GM13977 (cell line): Measurements from ENCODE around the gene RAC2.

Experiments used
- DNase-seq: peaks from one replicate; pipeline ENCODE4 v3.0.0; 2012; ENCODE audit warnings: low spot score
- in situ Hi-C: fragments of 300-500 bp; cut with MboI; formaldehyde crosslinking; loops from one replicate; pipeline ENCODE4 v1.12.0; 2022; ENCODE audit warnings: low sequenced_read_pairs, low pct_unique_long_range_greater_than_20kb, mixed read lengths, inconsistent platforms; ENCODE audit not compliant: unreplicated experiment
- TF ChIP-seq, protein P1 (sequence below): IDR thresholded peaks from 2 replicates; pipeline ENCODE4 v1.5.1; 2012; ENCODE audit warnings: mild to moderate bottlenecking, control low read depth; ENCODE audit not compliant: insufficient read depth; ENCODE audit errors: extremely low read depth, missing control alignments

Gene RAC2

DNA sequence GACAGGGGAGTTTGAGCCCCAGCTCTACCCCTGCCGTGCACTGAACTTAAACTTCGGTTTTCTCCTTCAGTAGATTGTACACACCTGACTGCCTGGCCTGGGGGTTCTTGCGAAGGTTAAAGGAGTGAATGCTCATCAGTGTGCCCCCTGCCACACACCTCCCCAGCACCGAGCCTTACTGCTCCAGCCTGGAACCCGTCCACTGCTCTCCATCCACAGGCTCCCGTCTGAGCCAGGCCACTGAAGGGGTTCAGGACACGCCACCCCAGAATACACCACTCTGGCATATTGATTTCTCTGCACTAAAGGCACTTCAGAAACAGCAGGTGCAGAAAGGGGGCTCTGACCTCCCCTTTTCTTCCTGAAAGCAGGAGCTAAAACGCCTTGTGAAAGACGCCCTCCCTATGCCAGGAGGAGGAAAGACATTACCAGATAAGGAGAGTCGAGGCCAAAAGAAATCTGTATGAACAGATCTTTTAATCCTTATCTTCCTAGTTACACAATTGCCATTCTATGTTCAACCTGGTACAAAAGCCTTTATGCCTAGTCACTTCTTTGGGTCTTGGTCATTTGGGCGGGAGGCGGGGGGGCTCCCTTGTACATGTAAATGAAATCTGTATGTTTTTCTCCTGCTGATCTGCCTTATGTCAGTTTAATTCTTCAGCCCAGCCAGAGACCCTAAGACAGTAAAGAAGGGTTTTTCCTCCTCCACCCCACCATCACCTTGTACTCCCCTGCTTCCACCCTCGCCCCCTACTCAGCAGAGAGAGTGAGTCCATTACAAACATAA lies 29.9 kb downstream of the RAC2 start:
- in situ Hi-C loops, result no loop called here
- TF ChIP-seq, protein P1, sequence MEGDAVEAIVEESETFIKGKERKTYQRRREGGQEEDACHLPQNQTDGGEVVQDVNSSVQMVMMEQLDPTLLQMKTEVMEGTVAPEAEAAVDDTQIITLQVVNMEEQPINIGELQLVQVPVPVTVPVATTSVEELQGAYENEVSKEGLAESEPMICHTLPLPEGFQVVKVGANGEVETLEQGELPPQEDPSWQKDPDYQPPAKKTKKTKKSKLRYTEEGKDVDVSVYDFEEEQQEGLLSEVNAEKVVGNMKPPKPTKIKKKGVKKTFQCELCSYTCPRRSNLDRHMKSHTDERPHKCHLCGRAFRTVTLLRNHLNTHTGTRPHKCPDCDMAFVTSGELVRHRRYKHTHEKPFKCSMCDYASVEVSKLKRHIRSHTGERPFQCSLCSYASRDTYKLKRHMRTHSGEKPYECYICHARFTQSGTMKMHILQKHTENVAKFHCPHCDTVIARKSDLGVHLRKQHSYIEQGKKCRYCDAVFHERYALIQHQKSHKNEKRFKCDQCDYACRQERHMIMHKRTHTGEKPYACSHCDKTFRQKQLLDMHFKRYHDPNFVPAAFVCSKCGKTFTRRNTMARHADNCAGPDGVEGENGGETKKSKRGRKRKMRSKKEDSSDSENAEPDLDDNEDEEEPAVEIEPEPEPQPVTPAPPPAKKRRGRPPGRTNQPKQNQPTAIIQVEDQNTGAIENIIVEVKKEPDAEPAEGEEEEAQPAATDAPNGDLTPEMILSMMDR, result no peak
- no peak for DNase-seq

DNA sequence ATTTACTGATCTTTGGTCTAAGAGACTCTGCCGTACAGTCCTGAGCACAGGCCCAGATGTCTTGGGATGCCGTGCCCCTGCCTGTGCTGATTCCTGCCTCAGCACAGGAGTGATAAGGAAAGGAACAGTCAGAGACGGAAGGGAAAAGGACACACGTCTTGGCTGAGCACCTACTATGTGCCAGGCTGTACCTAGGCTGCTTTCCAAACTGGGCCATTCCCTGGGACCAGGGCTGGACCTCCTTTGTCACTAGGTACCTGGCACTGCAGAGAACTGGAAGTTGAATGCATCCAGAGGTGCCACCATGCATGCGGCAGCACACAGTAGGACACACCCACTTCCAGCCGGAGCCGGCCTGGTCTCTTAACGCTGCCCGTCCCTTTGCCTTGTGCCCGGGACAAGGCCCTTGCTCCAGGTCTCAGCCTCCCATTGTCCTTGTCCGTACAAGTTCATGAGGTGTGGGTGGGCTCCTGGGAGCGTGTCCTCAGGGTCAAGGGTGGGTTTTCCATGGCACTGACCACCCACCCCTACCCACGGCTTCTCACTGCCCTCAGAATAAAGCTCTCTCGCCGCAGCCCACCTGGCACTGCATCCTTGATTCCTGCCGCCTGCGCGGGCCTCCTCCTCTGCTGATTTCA lies 30.7 kb downstream of the RAC2 start:
- TF ChIP-seq, protein P1, result no peak
- DNase-seq, result no peak
- in situ Hi-C loops, result no loop called here

DNA sequence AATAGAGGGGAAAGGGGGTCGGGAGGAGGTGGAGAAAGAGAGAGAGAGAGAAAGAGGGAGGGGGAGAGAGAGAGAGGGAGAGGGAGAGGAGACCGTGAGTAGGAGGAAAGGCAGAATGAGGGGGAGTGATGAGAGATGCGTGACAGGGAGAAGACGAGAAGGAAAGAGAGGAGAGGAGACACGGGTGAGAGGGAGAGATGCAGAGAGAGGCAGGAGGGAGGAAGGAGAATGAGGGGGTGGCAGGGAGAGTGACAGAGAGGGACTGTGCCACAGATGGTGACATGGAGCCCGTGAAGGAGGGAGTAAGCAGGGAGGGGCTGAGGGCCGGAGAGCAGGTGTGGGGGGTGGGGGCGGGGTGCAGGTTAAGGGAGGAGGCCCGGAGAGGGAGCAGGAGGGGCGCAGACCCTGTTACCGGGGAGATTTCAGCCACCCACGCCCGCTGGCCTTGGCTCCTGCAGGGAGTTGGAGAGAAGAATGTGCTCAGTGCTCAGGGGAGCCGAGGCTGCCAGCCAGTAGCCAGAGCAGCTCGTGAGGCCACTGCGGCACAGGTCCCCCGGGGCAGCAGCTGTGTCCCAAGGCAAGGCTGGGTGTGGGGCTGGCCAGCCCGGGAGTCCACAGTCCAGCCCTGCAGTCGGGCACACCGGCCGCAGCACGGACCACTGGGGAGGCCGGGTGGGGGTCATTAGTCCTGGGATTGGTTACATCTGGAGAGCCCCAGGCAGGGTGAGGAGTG lies 31.7 kb downstream of the RAC2 start, which contains the start of gene SSTR3:
SSTR3 (minus strand) TSS at position 304 of the 733 bp plus-strand sequence. CDS start 4,674 bp downstream, outside the sequence.
- no peak for DNase-seq
- TF ChIP-seq, protein P1, result no peak
- in situ Hi-C loops, result no loop called here

DNA sequence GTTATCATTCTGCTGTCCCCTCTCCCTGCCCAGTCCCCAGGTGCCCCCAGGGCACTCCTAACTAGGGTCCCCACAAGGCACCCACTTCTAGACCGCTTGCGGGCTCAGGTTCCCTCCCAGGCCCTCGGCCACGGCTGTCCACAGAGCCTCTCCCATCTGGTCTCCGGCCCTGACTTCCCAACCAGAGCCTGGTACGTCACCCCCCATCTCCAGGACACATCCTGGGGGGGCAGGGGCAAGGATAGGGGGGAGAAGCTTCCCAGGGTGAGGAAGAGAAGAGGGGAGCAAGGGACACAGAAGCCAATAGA lies 32.2 kb downstream of the RAC2 start:
- in situ Hi-C loops, result no loop called here
- TF ChIP-seq, protein P1, result no peak
- DNase-seq, result no peak

DNA sequence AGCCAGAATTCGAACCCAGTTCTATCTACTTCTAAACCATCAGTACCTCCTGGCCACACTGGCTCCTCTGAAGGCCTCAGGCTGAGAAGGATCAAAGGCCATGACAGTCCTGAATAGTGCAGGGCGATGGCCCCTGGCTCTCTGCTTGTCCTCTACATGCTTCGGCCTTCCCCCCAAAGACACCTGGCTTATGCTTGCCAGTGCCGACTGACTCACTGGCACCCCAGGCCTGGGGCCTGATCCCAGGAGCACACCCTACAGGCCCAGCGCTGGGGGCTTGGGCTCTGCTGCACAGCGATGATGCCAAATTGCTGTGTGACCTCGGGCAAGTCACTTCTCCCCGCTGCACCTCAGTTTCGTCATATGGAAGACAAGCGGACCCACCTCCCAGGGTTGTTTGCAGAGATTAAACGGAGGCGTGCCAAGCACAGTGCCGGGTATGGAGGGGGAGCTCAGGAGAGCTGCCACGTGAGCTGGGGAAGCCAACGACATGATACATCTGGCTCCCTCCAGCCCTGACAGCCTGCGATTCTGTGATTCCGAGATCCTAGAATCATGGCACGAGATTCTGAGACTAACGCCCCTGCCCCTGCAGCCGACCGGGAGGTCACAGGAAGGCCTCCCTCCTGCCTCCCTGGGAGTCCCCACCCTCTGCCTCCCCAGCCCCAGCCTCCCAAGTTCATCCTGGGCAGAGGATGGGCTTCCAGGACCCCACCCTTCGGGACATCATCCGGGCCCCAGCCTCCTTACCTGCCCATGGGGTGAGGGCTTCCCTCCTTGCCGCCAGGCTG lies 32.8 kb downstream of the RAC2 start:
- TF ChIP-seq, protein P1, result no peak
- in situ Hi-C loops, result no loop called here
- no peak for DNase-seq

DNA sequence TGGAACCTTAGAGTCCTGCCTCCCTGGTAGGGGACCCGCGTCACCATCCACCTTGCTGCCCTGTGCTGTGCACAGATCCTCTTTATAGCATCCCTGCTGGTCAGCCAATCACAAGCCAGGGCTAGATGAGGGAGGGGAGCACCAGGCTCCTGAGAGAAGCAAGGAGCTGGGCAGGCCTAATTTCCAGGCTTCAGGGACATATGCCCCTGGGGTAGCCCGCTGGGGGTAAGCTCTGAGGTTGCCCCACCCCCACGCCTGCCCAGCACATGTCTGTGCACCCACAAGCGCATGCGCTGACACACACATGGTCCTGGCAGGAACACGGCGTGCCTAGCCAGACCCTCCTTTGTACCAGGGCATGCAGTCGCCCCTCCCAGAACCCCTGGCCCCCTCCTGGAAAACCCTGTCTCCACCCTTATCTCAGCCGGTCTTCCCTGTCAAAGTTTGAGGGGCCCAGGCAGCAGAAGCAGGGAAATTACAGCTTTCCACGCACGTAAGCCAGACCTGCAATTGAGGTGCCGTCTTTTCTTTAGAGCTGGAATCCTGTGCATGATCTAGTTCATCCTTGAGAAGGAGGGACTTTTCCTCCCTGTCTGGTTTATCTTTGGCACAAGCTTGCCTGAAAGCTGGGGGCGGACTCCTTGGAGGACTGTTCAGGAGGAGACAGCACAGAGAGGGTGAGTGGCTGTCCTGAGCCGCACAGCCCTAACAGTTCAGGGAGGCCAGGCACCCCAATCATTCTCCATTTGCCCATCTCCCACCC lies 33.8 kb downstream of the RAC2 start:
- in situ Hi-C loops, result no loop called here
- no peak for DNase-seq
- TF ChIP-seq, protein P1, result no peak
